HepG2 (cell line): ENCODE data around the gene ACTL8. TPM values are rescaled to one million over a fixed set of nuclear protein-coding genes. Genes with fewer than 3 reads are reported as not detected.

Experiments used
- ATAC-seq: fragments of 200-7000 bp; cut with Tn5 transposase; 3 replicates; pipeline ENCODE4 v1.9.1; 2020; ENCODE audit warnings: mild to moderate bottlenecking, moderate library complexity
- BruUV-seq: library from RNA; stranded (reverse); fragments of 400-500 nt; replicated peaks from 2 replicates; lab custom pipeline; 2021; lab: Mats Ljungman, UMichigan
- CTCF ChIA-PET: fragments of 300-600 bp; formaldehyde crosslinking; extraction: SDS; loops from one replicate; lab custom pipeline; 2021; ENCODE audit warnings: low total read pairs, inconsistent platforms, low intra/inter-chr PET ratio; lab: Yijun Ruan, JAX
- POLR2A ChIA-PET: fragments of 350-600 bp; sonication (Branson Sonifier 250); formaldehyde crosslinking; loops from one replicate; lab custom pipeline; 2020; ENCODE audit warnings: antibody characterized with exemption, inconsistent platforms; lab: Yijun Ruan, JAX
- DNase-seq: peaks from one replicate; pipeline ENCODE4 v3.0.0-alpha.2; 2015; ENCODE audit warnings: low spot score
- FAIRE-seq: peaks from 3 replicates; lab custom pipeline; 2011; peaks lifted over from hg19 to GRCh38; lab: Jason Lieb, UNC
- H2AFZ ChIP-seq: one replicate; pipeline ENCODE4 v1.6.1; 2011; ENCODE audit warnings: low read length, inconsistent platforms
- H3K27ac ChIP-seq: fragments of 300-600 bp; 3 replicates; pipeline ENCODE4 v1.8.0; 2011; ENCODE audit warnings: mixed run types, mild to moderate bottlenecking, mixed read lengths, low read length, inconsistent platforms; ENCODE audit not compliant: insufficient read depth; ENCODE audit errors: extremely low read length
- H3K27me3 ChIP-seq, 2 experiments: fragments of 200-600 bp in 1 of 2; 2 replicates in 1 of 2; 3 replicates in 1 of 2; pipeline versions ENCODE4 v1.6.0 to v1.8.0; 2011; ENCODE audit warnings: low read length in 2 of 2, mild to moderate bottlenecking in 2 of 2, moderate library complexity in 2 of 2, inconsistent platforms in 1 of 2; ENCODE audit not compliant: insufficient read depth in 2 of 2, control insufficient read depth in 1 of 2
- H3K36me3 ChIP-seq, 2 experiments: fragments of 200-600 bp in 1 of 2; replicated peaks in 1 of 2; 2 replicates in 1 of 2; 3 replicates in 1 of 2; pipeline versions ENCODE4 v1.5.1 to v1.8.0; 2011; ENCODE audit warnings: low read length in 2 of 2, inconsistent platforms in 1 of 2; ENCODE audit not compliant: insufficient read depth in 2 of 2, control insufficient read depth in 1 of 2
- H3K4me1 ChIP-seq: 2 replicates; pipeline ENCODE4 v1.5.1; 2012; ENCODE audit warnings: low read length, inconsistent platforms; ENCODE audit not compliant: insufficient read depth
- H3K4me2 ChIP-seq: 2 replicates; pipeline ENCODE4 v1.6.0; 2011; ENCODE audit warnings: low read depth, low read length, inconsistent platforms
- H3K4me3 ChIP-seq, 3 experiments: fragments of 200-600 bp in 1 of 3; sonication (generic), shearing (Covaris generic) in 1 of 3; replicated peaks in 1 of 3; 2 replicates each; pipeline ENCODE4 v1.5.1; 2011 to 2016; ENCODE audit warnings: low read length in 3 of 3, inconsistent platforms in 2 of 3, low read depth in 2 of 3, mild to moderate bottlenecking in 2 of 3, control low read depth in 1 of 3, mixed read lengths in 1 of 3; ENCODE audit not compliant: insufficient read depth in 1 of 3
- H3K79me2 ChIP-seq: one replicate; pipeline ENCODE4 v1.6.1; 2011; ENCODE audit warnings: low read length, inconsistent platforms; ENCODE audit not compliant: insufficient read depth
- H3K9ac ChIP-seq: 2 replicates; pipeline ENCODE4 v1.6.0; 2011; ENCODE audit warnings: mild to moderate bottlenecking, low read depth, low read length, inconsistent platforms; ENCODE audit not compliant: insufficient read depth
- H3K9me3 ChIP-seq: 2 replicates; pipeline ENCODE4 v1.5.1; 2012; ENCODE audit warnings: mild to moderate bottlenecking, low read length
- H4K20me1 ChIP-seq: 2 replicates; pipeline ENCODE4 v1.6.0; 2011; ENCODE audit warnings: inconsistent platforms, mild to moderate bottlenecking, low read length, moderate library complexity; ENCODE audit not compliant: insufficient read depth
- FIP1L1 ChIP-seq: fragments of 200-400 bp; formaldehyde crosslinking; IDR thresholded peaks from 2 replicates; pipeline ENCODE4 v1.6.1; 2018; ENCODE audit warnings: low read depth, mild to moderate bottlenecking, low read length, moderate library complexity, borderline replicate concordance; ENCODE audit not compliant: insufficient read depth
- HCFC1 ChIP-seq: fragments of 150-350 bp; IDR thresholded peaks from 2 replicates; pipeline ENCODE4 v1.6.1; 2014; ENCODE audit warnings: low read depth, low read length
- HDAC1 ChIP-seq: sonication (generic); formaldehyde crosslinking; IDR thresholded peaks from 2 replicates; pipeline ENCODE4 v1.5.1; 2020; ENCODE audit warnings: mild to moderate bottlenecking, missing genetic modification reagents
- KDM4B ChIP-seq: sonication (generic); formaldehyde crosslinking; IDR thresholded peaks from 2 replicates; pipeline ENCODE4 v1.4.0; 2020; ENCODE audit warnings: missing genetic modification reagents
- MED1 ChIP-seq: sonication (generic); formaldehyde crosslinking; IDR thresholded peaks from 2 replicates; pipeline ENCODE4 v1.4.0; 2020; ENCODE audit warnings: missing genetic modification reagents
- PAXIP1 ChIP-seq: sonication (generic); formaldehyde crosslinking; conservative IDR thresholded peaks from 2 replicates; pipeline ENCODE4 v1.4.0; 2020; ENCODE audit warnings: mild to moderate bottlenecking, missing genetic modification reagents, moderate library complexity
- SALL1 ChIP-seq: sonication (generic); formaldehyde crosslinking; IDR thresholded peaks from 2 replicates; pipeline ENCODE4 v1.8.0; 2022; ENCODE audit warnings: mild to moderate bottlenecking, missing genetic modification reagents
- SSRP1 ChIP-seq: IDR thresholded peaks from 2 replicates; pipeline ENCODE4 v1.6.1; 2016; ENCODE audit warnings: control low read depth
- STAT5B ChIP-seq: sonication (generic); formaldehyde crosslinking; IDR thresholded peaks from 2 replicates; pipeline ENCODE4 v1.4.0; 2020; ENCODE audit warnings: missing genetic modification reagents
- THAP11 ChIP-seq: IDR thresholded peaks from 2 replicates; pipeline ENCODE4 v1.6.1; 2016; ENCODE audit warnings: missing biosample characterization, missing genetic modification reagents
- TMF1 ChIP-seq: sonication (generic); formaldehyde crosslinking; IDR thresholded peaks from 2 replicates; pipeline ENCODE4 v1.8.1; 2022; ENCODE audit warnings: low read depth, missing genetic modification reagents
- ZNF101 ChIP-seq: sonication (generic); formaldehyde crosslinking; IDR thresholded peaks from 2 replicates; pipeline ENCODE4 v1.4.0; 2020; ENCODE audit warnings: mild to moderate bottlenecking, low read depth, missing genetic modification reagents, borderline replicate concordance
- ZNF331 ChIP-seq: sonication (generic); formaldehyde crosslinking; IDR thresholded peaks from 2 replicates; pipeline ENCODE4 v1.4.0; 2020; ENCODE audit warnings: missing genetic modification reagents
- ZNF850 ChIP-seq: sonication (generic); formaldehyde crosslinking; conservative IDR thresholded peaks from 2 replicates; pipeline ENCODE4 v1.9.0; 2021; ENCODE audit warnings: mild to moderate bottlenecking, missing genetic modification reagents
- WGBS: methylation state at CpG from one replicate; pipeline ENCODE4 v1.1.6; 2017; ENCODE audit warnings: low lambda C conversion rate; 5-methylcytosine and 5-hydroxymethylcytosine counted together
- in situ Hi-C: cut with HindIII; loops from 2 replicates; pipeline ENCODE4 v1.10.0; 2017; ENCODE audit warnings: low pct_unique_long_range_greater_than_20kb; ENCODE audit not compliant: extremely low pct_ligation_motif_present
- intact Hi-C: fragments of 100-400 bp; cut with micrococcal nuclease; formaldehyde crosslinking; loops from one replicate; pipeline ENCODE4 v1.10.0; 2022; ENCODE audit not compliant: unreplicated experiment
- polyA plus RNA-seq, 8 experiments: library from polyadenylated mRNA; depleted of rRNA in 3 of 8; stranded (reverse) in 7 of 8; unstranded in 1 of 8; fragments of >200 nt; fragmentation: Illumina TruSeq in 4 of 8; extraction: Trizol in 4 of 8; gene quantifications; 2 replicates each; pipeline versions ENCODE4 v1.2.1 to v1.2.3, GENCODE V29; 2011 to 2016; ENCODE audit warnings: low read depth in 4 of 8, missing spikeins in 1 of 8, mixed read lengths in 1 of 8; ENCODE audit not compliant: insufficient read depth in 1 of 8
- total RNA-seq, 5 experiments: library from RNA; depleted of rRNA; stranded (reverse); fragments of >200 nt; fragmentation: Illumina TruSeq; extraction: Trizol; gene quantifications; 2 replicates each; pipeline ENCODE4 v1.2.3, GENCODE V29; 2016; ENCODE audit warnings: low read depth in 1 of 5

ACTL8 gene
- total and polyA plus RNA-seq, 2 of the 13 experiments (the other 11 are each of a cell fraction or from before 2014, with no cell fraction given), result 0.09 to 0.64 TPM

- Histone ChIP-seq H3K4me1 (no peaks in the 10 kb centered on the region), H3K36me3 (no peaks in the 10 kb centered on the region), H3K27ac (no peak overlapping the region), H3K9ac (no peak overlapping the region), H3K79me2 (no peaks in the 10 kb centered on the region), H3K9me3 (no peaks in the 10 kb centered on the region), H4K20me1 (no peaks in the 10 kb centered on the region), H3K4me3 (no peak overlapping the region), H3K27me3 (peaks cover 6 to 46% of the 10 kb centered on the region in 2 experiments; a peak in 3 of 5 replicates), H3K4me2 (no peak overlapping the region), H2AFZ (no peak overlapping the region)
- DNase-seq, result no peak
- BruUV-seq, result no TSS peak
- ChIA-PET POLR2A (no interaction called here), CTCF (no interaction called here)
- intact Hi-C loops (no loop called here), in situ Hi-C loops (no loop called here)
- 55% methylated on average over 10 of the region's 10 CpGs for WGBS
- FAIRE-seq, result no peak
- TF ChIP-seq FIP1L1, result no peak
- TF ChIP-seq THAP11 (CRISPR knock-in tag), result no peak
- TF ChIP-seq STAT5B (CRISPR knock-in tag), result no peak
- TF ChIP-seq MED1 (CRISPR knock-in tag), result no peak
- no peak for TF ChIP-seq SALL1
- TF ChIP-seq PAXIP1 (CRISPR knock-in tag), result no peak
- TF ChIP-seq HDAC1, result no peak
- TF ChIP-seq KDM4B (CRISPR knock-in tag), result no peak
- no peak for TF ChIP-seq TMF1 (CRISPR knock-in tag)
- TF ChIP-seq ZNF331 (CRISPR knock-in tag), result no peak
- TF ChIP-seq ZNF101, result no peak
- no peak for TF ChIP-seq SSRP1 (CRISPR knock-in tag)
- no peak for TF ChIP-seq ZNF850 (CRISPR knock-in tag)
- TF ChIP-seq HCFC1, result no peak
- ATAC-seq, result no peak
Measured at GRCh38 chr1:17770983-17771382, 15.8 kb downstream of the ACTL8 start.
